B cell (primary cell): ENCODE results near the gene PLEKHB1. TPM values are rescaled to one million over a fixed set of nuclear protein-coding genes. Genes with fewer than 3 reads are reported as not detected.

Source experiments
- ATAC-seq: fragments of 200-7000 bp; cut with Tn5 transposase; one replicate; pipeline ENCODE4 v1.10.0; 2021; ENCODE audit warnings: low read depth, mild to moderate bottlenecking, moderate number of reproducible peaks, moderate library complexity
- CTCF ChIA-PET: fragments of 350-600 bp; sonication (Branson Sonifier 250); formaldehyde crosslinking; loops from one replicate; lab custom pipeline; 2021; ENCODE audit warnings: antibody characterized with exemption, inconsistent platforms; lab: Charles Lee
- POLR2A ChIA-PET: fragments of 350-600 bp; sonication (Branson Sonifier 250); formaldehyde crosslinking; loops from one replicate; lab custom pipeline; 2021; ENCODE audit warnings: antibody characterized with exemption; lab: Charles Lee
- DNase-seq: peaks from one replicate; pipeline ENCODE4 v3.0.0; 2013
- H2AFZ ChIP-seq: 2 replicates; pipeline ENCODE4 v1.6.1; 2012; ENCODE audit warnings: mild to moderate bottlenecking, low read depth, low read length; ENCODE audit not compliant: insufficient read depth, poor library complexity, severe bottlenecking
- H3K27ac ChIP-seq, 2 donors: 1 replicate in 1 of 2; 2 replicates in 1 of 2; pipeline ENCODE4 v1.5.1; 2012 to 2013; ENCODE audit warnings: low read length in 2 of 2, mild to moderate bottlenecking in 2 of 2, moderate library complexity in 1 of 2
- H3K27me3 ChIP-seq, 4 experiments: fragments of 200-600 bp in 1 of 4; sonication (generic) in 1 of 4; replicated peaks in 1 of 4; 1 replicate in 2 of 4; 2 replicates in 2 of 4; pipeline versions ENCODE4 v1.6.1 to v1.7.0; 2013 to 2016; ENCODE audit warnings: low read length in 3 of 4, mild to moderate bottlenecking in 2 of 4, mixed read lengths in 1 of 4, moderate library complexity in 1 of 4; ENCODE audit not compliant: insufficient read depth in 4 of 4, control insufficient read depth in 3 of 4; ENCODE audit errors: control extremely low read depth in 1 of 4
- H3K36me3 ChIP-seq, 2 experiments: replicated peaks in 1 of 2; 1 replicate in 1 of 2; 2 replicates in 1 of 2; pipeline versions ENCODE4 v1.6.1 to v1.7.1; 2013; ENCODE audit warnings: low read length in 1 of 2; ENCODE audit not compliant: insufficient read depth in 2 of 2, control insufficient read depth in 1 of 2; ENCODE audit errors: control extremely low read depth in 1 of 2, extremely low read depth in 1 of 2
- H3K4me1 ChIP-seq, 2 donors: fragments of 200-600 bp in 1 of 2; sonication (generic) in 1 of 2; 1 replicate in 1 of 2; 2 replicates in 1 of 2; pipeline versions ENCODE4 v1.5.1 to v1.6.1; 2013 to 2017; ENCODE audit warnings: low read length in 2 of 2; ENCODE audit not compliant: control insufficient read depth in 2 of 2, insufficient read depth in 2 of 2
- H3K4me2 ChIP-seq: replicated peaks from 2 replicates; pipeline ENCODE3; 2012; ENCODE audit warnings: mild to moderate bottlenecking, low read depth, low read length; ENCODE audit not compliant: poor library complexity, severe bottlenecking
- H3K4me3 ChIP-seq, 5 experiments: fragments of 200-600 bp in 1 of 5; sonication (generic) in 1 of 5; 1 replicate in 3 of 5; 2 replicates in 2 of 5; pipeline versions ENCODE4 v1.5.1 to v1.7.0; 2011 to 2016; ENCODE audit warnings: low read length in 4 of 5, mild to moderate bottlenecking in 4 of 5, low read depth in 2 of 5, control low read depth in 1 of 5, moderate library complexity in 1 of 5; ENCODE audit not compliant: insufficient read depth in 1 of 5; ENCODE audit errors: control extremely low read depth in 1 of 5, extremely low read depth in 1 of 5
- H3K79me2 ChIP-seq: fragments of 200-600 bp; sonication (generic); one replicate; pipeline ENCODE4 v1.6.0; 2016; ENCODE audit warnings: low read length; ENCODE audit not compliant: control insufficient read depth, insufficient read depth
- H3K9ac ChIP-seq: fragments of 200-600 bp; sonication (generic); 2 replicates; pipeline ENCODE4 v1.6.1; 2017; ENCODE audit warnings: mild to moderate bottlenecking, low read length, moderate library complexity
- H3K9me3 ChIP-seq, 3 donors: one replicate each; pipeline versions ENCODE4 v1.6.1 to v1.7.1; 2013; ENCODE audit warnings: low read length in 2 of 3; ENCODE audit not compliant: control insufficient read depth in 2 of 3, insufficient read depth in 1 of 3; ENCODE audit errors: control extremely low read depth in 1 of 3
- H4K20me1 ChIP-seq: 2 replicates; pipeline ENCODE4 v1.6.0; 2012; ENCODE audit warnings: mild to moderate bottlenecking, low read length; ENCODE audit not compliant: insufficient read depth, control insufficient read depth, poor library complexity, severe bottlenecking
- H3K27ac Mint-ChIP-seq: one replicate; pipeline ENCODE4 v1.8.0; 2021; ENCODE audit warnings: mixed read lengths
- H3K27me3 Mint-ChIP-seq: one replicate; pipeline ENCODE4 v1.8.0; 2021; ENCODE audit warnings: mixed read lengths
- H3K4me1 Mint-ChIP-seq: one replicate; pipeline ENCODE4 v1.8.0; 2021; ENCODE audit warnings: mixed read lengths
- H3K4me3 Mint-ChIP-seq: one replicate; pipeline ENCODE4 v1.8.0; 2021; ENCODE audit warnings: mixed read lengths
- H3K9me3 Mint-ChIP-seq: one replicate; pipeline ENCODE4 v1.8.0; 2022; ENCODE audit warnings: mixed read lengths; ENCODE audit not compliant: insufficient read depth
- EZH2 ChIP-seq: IDR thresholded peaks from 2 replicates; pipeline ENCODE4 v1.6.1; 2012; ENCODE audit warnings: borderline replicate concordance, low read depth, mild to moderate bottlenecking, moderate library complexity, low read length; ENCODE audit not compliant: insufficient read depth, poor library complexity, severe bottlenecking
- WGBS: methylation state at CpG from one replicate; pipeline ENCODE4 v1.1.5; 2013; ENCODE audit warnings: missing lambda C conversion rate; ENCODE audit not compliant: insufficient coverage; 5-methylcytosine and 5-hydroxymethylcytosine counted together
- intact Hi-C: fragments of 100-400 bp; cut with micrococcal nuclease; formaldehyde crosslinking; loops from one replicate; pipeline ENCODE4 v1.10.0; 2022
- polyA plus RNA-seq: library from polyadenylated mRNA; depleted of rRNA; stranded (reverse); fragments of >200 nt; gene quantifications from 2 replicates; pipeline ENCODE4 v1.2.3, GENCODE V29; 2012
- total RNA-seq, 2 donors: library from RNA; stranded (reverse); fragments of 120-200 nt in 1 of 2; gene quantifications; 1 replicate in 1 of 2; 2 replicates in 1 of 2; pipeline versions ENCODE4 v1.2.3 to v1.2.4, GENCODE V29; 2013 to 2022
- TF ChIP-seq, protein P1 (sequence below): fragments of 200-600 bp; IDR thresholded peaks from one replicate; pipeline ENCODE4 v1.8.0; 2022; ENCODE audit warnings: antibody characterized with exemption, mild to moderate bottlenecking

PLEKHB1 gene
- total and polyA plus RNA-seq, 2 donors (not counting 1 experiment from before 2014, with no cell fraction given) = 13.8 to 16.7 TPM

DNA sequence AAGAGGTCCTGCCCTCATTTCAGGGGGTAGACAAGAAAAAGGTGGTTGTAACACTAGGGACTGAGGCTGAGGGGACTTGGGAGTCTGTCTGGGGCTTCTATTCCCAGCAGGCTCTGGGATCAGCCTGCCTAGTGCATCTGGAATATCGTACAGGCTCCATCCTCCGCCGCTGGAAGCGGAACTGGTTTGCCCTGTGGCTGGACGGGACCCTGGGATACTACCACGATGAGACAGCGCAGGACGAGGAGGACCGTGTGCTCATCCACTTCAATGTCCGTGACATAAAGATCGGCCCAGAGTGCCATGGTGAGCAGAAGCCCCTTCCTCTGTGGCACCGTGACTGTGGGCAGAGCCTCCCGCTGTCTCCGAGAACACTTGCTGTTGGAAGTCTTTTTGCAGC, 4.0 kb downstream of the PLEKHB1 start:
- H3K27me3 ChIP-seq = peaks cover 0 to 3% (median 0%) of the 10 kb centered on the region in 4 experiments
- POLR2A ChIA-PET = no interaction called here
- H3K79me2 ChIP-seq = no peaks in the 10 kb centered on the region
- H2AFZ ChIP-seq = no peak overlapping the region
- intact Hi-C loops = no loop called here
- CTCF ChIA-PET = interaction anchor here (1.1 to 5.9 kb wide), 3 partner anchors 10 to 52 kb away, joined by 5 to 49 read pairs (median 6); no protein-coding TSS in a partner anchor
- H3K4me3 ChIP-seq = no peak overlapping the region
- H3K9ac ChIP-seq = no peak overlapping the region
- Mint-ChIP-seq H3K27ac (no peak overlapping the region), H3K4me3 (no peak overlapping the region), H3K9me3 (no peaks in the 10 kb centered on the region), H3K4me1 (peaks cover 23% of the 10 kb centered on the region), H3K27me3 (no peaks in the 10 kb centered on the region)
- H3K27ac ChIP-seq = no peak overlapping the region
- no peak for TF ChIP-seq EZH2
- TF ChIP-seq, protein P1, sequence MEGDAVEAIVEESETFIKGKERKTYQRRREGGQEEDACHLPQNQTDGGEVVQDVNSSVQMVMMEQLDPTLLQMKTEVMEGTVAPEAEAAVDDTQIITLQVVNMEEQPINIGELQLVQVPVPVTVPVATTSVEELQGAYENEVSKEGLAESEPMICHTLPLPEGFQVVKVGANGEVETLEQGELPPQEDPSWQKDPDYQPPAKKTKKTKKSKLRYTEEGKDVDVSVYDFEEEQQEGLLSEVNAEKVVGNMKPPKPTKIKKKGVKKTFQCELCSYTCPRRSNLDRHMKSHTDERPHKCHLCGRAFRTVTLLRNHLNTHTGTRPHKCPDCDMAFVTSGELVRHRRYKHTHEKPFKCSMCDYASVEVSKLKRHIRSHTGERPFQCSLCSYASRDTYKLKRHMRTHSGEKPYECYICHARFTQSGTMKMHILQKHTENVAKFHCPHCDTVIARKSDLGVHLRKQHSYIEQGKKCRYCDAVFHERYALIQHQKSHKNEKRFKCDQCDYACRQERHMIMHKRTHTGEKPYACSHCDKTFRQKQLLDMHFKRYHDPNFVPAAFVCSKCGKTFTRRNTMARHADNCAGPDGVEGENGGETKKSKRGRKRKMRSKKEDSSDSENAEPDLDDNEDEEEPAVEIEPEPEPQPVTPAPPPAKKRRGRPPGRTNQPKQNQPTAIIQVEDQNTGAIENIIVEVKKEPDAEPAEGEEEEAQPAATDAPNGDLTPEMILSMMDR = no peak
- no peaks in the 10 kb centered on the region for H3K9me3 ChIP-seq
- WGBS = 96% methylated on average over 14 of the region's 14 CpGs
- no peak overlapping the region for H3K4me2 ChIP-seq
- no peaks in the 10 kb centered on the region for H3K36me3 ChIP-seq
- ATAC-seq (no peak), DNase-seq (no peak)
- peaks cover 11 to 20% of the 10 kb centered on the region in 2 donors for H3K4me1 ChIP-seq
- H4K20me1 ChIP-seq = no peaks in the 10 kb centered on the region

DNA sequence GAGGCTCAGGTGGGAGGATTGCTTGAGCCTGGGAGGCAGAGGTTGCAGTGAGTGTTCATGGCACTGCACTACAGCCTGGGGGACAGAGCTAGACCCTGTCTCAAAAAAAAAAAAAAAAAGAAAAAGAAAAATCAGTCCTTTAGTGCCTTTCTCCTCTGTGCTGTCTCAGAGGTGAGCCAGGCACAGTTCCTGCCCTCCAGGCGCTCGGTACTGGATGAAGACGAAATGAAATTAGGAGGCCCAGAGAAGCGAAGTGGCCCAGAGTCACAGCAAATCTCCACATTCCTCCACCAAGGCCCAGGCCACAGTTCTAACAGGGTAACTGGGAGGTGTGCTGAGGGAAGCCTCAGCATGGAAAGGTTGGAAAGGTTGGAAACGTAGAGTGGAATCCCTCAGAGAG, 4.9 kb downstream of the PLEKHB1 start:
- Histone ChIP-seq H3K27me3 (no peaks in the 10 kb centered on the region), H3K27ac (no peak overlapping the region), H3K4me2 (no peak overlapping the region), H3K4me1 (peaks cover 11 to 20% of the 10 kb centered on the region in 2 donors), H3K4me3 (no peak overlapping the region), H3K9me3 (no peaks in the 10 kb centered on the region), H2AFZ (no peak overlapping the region), H3K79me2 (no peaks in the 10 kb centered on the region), H3K36me3 (no peaks in the 10 kb centered on the region), H4K20me1 (no peaks in the 10 kb centered on the region), H3K9ac (no peak overlapping the region)
- no peaks in the 10 kb centered on the region for H3K9me3 Mint-ChIP-seq
- ChIA-PET POLR2A (no interaction called here), CTCF (interaction anchor here (1.1 to 5.9 kb wide), 3 partner anchors 10 to 53 kb away, joined by 5 to 49 read pairs (median 6); no protein-coding TSS in a partner anchor)
- H3K4me3 Mint-ChIP-seq = no peak overlapping the region
- intact Hi-C loops = no loop called here
- 89% methylated on average over 1 of the region's 5 CpGs for WGBS
- peaks cover 23% of the 10 kb centered on the region for H3K4me1 Mint-ChIP-seq
- ATAC-seq = no peak
- no peaks in the 10 kb centered on the region for H3K27me3 Mint-ChIP-seq
- DNase-seq = no peak
- no peak overlapping the region for H3K27ac Mint-ChIP-seq
- TF ChIP-seq, protein P1 = no peak
- TF ChIP-seq EZH2 = no peak
